GM19395 (cell line): ENCODE measurements around the gene RPRD1A.
"Not testable (repeated sequence)": the region's sequence is repeated elsewhere in the genome, so short reads cannot be mapped to it uniquely, and the experiment has no call there.

Source experiments
- ATAC-seq: cut with Tn5 transposase; IDR thresholded peaks from one replicate; pipeline ENCODE4 v1.9.1; 2021; ENCODE audit warnings: mild to moderate bottlenecking, moderate library complexity; ENCODE audit not compliant: unreplicated experiment

Gene RPRD1A

DNA sequence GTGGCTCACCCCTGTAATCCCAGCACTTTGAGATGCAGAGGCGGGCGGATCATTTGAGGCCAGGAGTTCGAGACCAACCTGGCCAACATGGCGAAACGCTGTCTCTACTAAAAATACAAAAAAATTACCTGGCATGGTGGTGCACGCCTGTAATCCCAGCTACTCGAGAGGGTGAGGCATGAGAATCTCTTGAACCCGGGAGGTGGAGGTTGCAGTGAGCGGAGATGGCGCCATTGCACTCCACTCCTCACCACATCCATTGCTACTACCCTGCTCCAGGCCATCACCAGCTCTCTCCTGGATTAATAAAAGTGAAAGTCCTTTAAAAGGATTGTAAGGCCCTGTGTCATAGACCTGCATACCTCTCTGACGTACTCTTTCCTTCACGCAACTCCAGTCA, 93.7 kb downstream of the RPRD1A start:
- no peak for ATAC-seq

GRCh38 chr18:35972197-35973000, 95.0 kb downstream of the RPRD1A start, which contains the start of gene RMP24:
RMP24 (plus strand) TSS chr18:35972679.
- ATAC-seq: peak; percentile 87

DNA sequence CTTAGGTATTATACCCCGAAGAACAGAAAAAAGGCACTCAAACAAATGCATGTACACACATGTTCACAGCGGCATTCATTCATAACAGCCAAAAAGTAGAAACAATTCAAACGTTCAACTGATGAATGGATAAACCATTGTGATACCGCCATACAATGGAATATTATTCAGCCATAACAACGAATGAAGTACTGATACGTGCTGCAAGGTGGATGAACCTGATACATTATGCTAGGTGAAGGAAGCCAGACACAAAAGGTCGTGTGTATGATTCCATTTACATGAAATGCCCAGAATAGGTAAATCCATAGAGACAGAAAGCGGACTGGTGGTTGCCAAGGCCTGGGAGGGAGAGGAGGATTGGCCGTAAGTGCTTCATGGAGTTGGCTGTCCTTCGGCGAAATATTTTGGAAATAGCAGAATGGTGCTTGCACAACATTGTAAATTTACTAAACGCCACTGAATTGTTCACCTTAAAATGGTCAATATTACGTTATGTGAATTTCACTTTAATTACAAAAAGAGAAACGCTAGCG, 95.6 kb downstream of the RPRD1A start:
- ATAC-seq: peak; percentile 23

DNA sequence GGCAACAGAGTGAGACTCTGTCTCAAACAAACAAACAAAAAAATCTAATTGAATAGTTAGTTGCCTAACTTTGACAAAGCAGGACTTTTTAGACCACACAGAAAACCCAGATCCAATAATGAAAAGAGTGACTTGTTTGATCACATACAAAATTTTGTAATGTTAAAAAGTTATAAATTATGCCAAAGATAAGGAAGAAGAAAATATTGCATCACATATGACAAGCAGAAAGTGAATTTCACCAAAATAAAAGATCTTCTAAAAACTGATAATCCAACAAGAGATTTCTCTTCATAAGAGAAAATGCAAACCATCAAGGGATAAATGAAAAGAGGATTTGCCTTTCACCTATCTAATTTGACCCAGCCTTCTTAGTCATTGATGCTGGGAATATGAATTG, 97.7 kb downstream of the RPRD1A start:
- no peak for ATAC-seq

DNA sequence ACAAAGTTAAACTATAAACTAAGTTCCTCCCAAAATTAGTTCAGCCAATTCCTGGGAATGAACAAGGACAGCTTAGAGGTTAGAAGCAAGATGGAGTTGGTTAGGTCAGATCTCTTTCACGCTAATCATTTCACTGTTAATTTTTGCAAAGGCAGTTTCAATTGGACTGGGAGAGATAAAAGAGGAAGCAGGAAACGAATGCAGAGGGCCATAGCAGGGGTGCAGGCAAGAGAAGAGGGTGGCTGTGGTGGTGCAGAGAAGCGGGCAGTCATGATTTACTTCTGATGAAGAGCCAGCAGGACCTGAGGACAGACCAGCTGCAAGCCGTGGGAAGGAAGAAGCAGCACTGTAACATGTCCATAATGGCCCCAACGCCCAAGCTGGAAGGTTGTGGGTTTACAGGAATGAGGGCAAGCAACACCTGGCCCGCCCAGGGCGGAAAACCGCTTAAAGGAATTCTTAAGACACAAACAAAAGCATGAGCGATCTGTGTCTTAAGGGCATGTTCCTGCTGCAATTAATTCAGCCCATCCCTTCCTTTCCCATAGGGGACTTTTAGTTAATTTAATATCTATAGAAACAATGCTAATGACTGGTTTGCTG, 99.0 kb downstream of the RPRD1A start:
- ATAC-seq: no peak

- not testable (repeated sequence) for ATAC-seq
Observed at GRCh38 chr18:35967866-35968265, 99.5 kb downstream of the RPRD1A start.

DNA sequence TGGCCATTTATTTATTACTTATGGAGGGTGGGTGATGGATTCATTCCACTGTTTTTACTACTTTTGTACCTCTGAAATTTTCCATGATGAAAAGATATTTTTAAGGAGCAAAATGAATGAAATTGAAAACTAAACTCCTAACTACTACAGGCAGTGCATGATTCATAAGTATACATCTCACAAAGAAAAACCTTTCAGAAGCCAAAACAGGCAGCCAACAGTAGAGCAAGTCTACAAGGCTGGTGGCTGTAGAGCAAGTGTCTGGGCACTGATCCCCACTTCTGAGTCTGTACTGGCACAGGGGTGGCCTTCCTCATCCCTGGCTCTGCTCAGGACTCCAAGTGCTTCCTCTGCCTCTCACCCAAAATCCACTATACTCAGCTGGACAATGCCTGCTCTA, 103.0 kb downstream of the RPRD1A start:
- ATAC-seq: no peak

DNA sequence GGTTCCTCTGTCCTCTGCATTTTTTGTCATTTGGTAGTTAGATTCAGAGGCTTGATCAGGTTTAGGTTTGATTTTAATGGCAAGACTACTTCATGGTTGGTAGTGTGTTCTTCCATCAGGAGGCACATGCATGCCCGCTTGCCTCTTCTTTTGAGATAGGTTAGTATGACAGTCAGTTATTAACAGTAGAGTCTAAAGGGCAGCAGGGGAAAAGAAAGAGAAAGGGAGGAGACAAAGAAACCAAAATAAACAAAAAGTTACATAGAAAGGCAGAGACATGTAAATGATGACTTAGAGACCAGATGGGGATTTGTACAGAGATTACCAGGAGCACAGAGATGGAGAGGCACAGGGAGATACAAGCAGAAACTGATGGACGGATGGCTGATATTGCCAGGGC, 105.0 kb downstream of the RPRD1A start:
- ATAC-seq: no peak

DNA sequence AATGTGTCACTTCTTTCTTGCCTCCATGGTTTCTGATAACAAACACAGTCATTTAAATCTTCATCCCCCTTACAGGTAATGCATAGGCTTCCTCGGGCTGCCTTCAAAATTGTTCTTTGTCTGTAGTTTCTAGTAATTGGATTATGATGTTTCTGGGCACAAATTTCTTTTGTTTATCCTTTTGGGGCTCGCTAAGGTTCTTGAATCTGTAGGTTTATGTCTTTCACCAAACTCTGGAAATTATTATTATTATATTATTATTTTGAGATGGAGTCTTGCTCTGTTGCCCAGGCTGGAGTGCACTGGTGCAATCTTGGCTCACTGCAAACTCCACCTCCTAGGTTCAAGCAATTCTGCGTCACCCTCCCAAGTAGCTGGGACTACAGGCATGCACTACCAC, 111.1 kb downstream of the RPRD1A start:
- ATAC-seq: no peak

DNA sequence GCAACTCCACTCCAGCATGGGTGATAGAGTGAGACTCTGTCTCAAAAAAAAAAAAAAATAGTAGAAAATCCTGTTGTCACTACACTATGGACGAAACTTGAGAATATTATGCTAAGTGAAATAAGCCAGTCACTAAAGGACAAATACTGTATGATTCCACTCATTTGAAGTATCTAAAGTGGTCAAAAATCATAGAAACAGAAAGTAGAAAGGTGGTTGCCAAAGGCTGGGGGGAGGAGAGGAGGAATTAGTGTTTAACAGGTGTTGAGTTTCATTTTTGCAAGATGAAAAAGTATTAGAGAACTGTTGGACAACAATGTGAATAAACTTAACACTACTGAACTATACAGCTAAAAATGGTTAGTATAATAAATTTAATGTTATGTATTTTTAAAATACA, 113.7 kb downstream of the RPRD1A start:
- peak; percentile 75 for ATAC-seq

- no peak for ATAC-seq
Observed at GRCh38 chr18:35950628-35950982, 116.8 kb downstream of the RPRD1A start.

GRCh38 chr18:35949903-35950627, 117.3 kb downstream of the RPRD1A start:
- ATAC-seq: peak; percentile 83

GRCh38 chr18:35949090-35949489, 118.3 kb downstream of the RPRD1A start:
- ATAC-seq: no peak

GRCh38 chr18:35948080-35948479, 119.3 kb downstream of the RPRD1A start:
- no peak for ATAC-seq

DNA sequence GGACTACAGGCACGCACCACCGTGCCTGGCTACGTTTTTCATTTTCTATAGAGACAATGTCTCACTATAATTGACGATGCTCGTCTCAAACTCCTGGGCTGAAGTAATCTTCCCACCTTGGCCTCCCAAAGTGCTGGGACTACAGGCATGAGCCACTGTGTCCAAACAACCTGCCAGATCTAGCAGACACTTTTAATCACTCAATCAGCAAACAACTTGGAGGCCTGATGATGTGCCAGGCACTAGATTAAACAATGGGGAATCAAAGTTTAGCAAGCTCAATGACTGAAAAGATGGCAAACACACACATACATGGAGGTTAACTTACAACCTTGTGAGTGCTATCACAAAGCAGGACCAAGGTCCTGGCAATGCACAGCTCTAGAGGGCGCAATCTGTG, 124.7 kb downstream of the RPRD1A start:
- no peak for ATAC-seq

DNA sequence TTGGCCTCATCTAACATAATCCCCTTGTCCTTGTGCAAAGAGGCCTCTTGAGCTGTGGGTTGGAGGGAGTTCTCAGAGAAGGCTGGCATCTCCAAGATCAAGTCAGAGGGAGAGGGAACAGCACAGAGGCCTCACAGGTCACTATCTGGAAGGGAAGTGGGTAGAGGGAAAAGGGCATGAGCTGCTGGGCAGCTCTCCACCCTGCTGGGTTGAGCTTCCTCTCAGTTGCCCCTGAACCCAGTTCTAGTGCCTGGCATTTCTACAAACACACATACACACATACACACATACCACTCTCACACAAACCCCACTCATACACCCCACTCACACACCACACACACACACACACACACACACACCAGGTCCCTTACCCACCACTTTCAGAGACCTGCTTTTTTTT, 125.2 kb downstream of the RPRD1A start:
- ATAC-seq: no peak

DNA sequence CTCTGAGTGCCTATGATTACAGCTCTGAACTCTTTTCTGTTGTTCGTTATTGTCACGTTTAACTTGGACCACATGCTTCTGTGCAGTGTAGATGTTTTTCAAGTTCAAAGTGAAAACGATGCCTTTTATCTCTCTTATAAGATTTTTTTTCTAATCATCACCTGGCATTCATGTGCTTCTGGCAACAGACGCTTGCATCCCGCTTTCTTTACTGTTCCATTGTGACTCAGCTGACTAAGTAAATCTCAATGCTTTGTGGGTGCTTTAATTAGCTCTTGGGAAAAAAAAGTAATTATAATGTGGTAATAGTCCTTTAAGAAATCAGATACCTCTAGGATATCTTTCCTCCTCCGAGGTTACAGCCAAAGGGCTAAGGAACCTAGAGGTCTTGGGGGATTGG, 126.1 kb downstream of the RPRD1A start:
- no peak for ATAC-seq
